GM12873 (cell line): ENCODE data around the gene GOLGA6B.

Experiments used
- CTCF ChIP-seq: IDR thresholded peaks from 2 replicates; pipeline ENCODE4 v1.5.1; 2012; ENCODE audit warnings: low read depth, mild to moderate bottlenecking, moderate library complexity, low read length, control low read depth; ENCODE audit not compliant: insufficient read depth; ENCODE audit errors: missing control alignments

Gene GOLGA6B

DNA sequence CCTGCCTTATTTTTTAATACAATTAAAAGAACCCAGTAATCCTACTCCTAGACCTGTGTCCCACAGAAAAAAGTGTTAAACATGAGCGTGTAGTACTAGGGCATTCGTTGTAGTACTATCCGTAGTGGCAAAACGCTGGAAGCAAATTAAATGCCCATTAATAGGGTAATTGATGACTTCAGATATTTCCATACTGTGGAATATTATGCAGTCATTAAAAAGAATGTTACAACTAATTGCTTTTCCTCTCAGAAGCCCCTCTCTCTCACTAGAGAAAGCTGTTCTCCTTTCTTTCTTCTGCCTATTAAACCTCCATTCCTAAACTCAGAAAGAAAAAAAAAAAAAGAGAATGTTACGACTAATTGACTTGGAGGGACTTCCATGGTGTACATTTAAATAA is 34.2 kb downstream of the GOLGA6B start:
- TF ChIP-seq CTCF, result no peak

DNA sequence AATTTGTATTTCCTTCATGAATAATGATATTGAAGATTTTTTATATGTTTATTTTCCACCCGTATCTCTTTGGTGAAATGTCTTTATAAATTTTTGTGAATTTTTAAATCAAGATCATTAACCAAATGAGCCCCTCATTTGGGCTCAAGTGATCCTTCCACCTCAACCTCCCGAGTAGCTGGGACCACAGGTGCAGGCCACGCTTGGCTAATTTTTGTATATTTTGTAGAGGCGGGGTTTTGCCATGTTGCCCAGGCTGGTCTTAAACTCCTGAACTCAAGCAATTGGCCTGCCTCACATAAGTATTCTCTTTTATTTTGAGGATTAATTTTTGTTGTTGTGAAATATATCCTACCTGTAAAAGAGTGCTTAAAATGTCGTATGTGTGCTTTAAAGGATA is 36.4 kb downstream of the GOLGA6B start:
- no peak for TF ChIP-seq CTCF

DNA sequence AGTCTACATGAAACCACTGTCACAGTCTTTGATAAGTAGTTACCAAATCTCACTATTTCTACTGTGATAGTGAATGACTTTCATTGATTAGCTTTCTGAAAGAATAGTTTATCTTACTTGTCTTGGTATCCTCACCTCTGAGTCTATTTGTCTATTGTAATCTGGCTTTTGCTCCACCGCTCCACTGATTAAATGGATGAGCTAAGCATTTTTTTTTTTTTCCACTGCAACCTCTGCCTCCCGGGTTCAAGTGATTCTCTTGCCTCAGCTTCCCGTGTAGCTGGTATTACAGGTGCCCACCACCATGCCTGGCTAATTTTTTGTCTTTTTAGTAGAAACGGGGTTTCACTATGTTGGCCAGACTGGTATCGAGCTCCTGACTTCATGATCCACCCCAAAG is 44.4 kb downstream of the GOLGA6B start:
- no peak for TF ChIP-seq CTCF

DNA sequence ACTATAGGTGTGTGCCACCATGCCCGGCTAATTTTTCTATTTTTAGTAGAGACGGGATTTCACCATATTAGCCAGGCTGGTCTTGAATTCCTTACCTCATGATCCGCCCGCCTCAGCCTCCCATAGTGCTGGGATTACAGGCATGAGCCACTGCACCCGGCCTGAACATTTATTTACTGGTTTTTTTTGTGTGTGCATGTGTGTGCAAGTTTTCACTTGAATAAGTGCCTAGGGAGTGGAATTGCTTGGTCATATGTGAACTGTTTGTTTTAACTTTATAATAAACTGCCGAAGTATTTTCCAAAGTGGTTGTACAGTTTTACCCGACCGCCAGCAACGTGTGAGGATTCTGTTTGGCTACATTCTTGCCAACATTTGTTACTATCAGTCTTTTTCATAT is 45.6 kb downstream of the GOLGA6B start:
- no peak for TF ChIP-seq CTCF

DNA sequence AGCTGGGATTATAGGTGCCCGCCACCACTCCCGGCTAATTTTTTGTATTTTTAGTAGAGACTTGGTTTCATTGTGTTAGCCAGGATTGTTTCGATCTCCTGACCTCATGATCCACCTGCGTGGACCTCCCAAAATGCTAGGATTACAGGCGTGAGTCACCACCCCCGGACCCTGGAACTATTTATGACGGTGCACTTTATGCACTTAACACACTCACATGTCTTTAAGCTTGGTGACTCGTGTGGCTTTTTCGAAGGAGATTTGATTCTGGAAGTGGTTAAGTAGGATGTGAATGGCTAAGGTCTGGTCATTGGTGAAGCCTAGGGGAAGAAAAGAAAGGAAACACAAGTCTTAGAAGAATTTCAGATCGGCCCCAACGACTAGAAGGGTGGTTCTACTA is 51.8 kb downstream of the GOLGA6B start:
- TF ChIP-seq CTCF, result no peak
